GM18907 (cell line): ENCODE measurements around the gene MAMDC4.
"Not testable (repeated sequence)": the region's sequence is repeated elsewhere in the genome, so short reads cannot be mapped to it uniquely, and the experiment has no call there.

Experiments
- ATAC-seq: cut with Tn5 transposase; IDR thresholded peaks from one replicate; pipeline ENCODE4 v1.9.1; 2021; ENCODE audit warnings: mild to moderate bottlenecking, moderate library complexity; ENCODE audit not compliant: unreplicated experiment

The MAMDC4 gene

GRCh38 chr9:136824496-136825225 is 27.5 kb upstream of the MAMDC4 start:
- no peak for ATAC-seq

DNA sequence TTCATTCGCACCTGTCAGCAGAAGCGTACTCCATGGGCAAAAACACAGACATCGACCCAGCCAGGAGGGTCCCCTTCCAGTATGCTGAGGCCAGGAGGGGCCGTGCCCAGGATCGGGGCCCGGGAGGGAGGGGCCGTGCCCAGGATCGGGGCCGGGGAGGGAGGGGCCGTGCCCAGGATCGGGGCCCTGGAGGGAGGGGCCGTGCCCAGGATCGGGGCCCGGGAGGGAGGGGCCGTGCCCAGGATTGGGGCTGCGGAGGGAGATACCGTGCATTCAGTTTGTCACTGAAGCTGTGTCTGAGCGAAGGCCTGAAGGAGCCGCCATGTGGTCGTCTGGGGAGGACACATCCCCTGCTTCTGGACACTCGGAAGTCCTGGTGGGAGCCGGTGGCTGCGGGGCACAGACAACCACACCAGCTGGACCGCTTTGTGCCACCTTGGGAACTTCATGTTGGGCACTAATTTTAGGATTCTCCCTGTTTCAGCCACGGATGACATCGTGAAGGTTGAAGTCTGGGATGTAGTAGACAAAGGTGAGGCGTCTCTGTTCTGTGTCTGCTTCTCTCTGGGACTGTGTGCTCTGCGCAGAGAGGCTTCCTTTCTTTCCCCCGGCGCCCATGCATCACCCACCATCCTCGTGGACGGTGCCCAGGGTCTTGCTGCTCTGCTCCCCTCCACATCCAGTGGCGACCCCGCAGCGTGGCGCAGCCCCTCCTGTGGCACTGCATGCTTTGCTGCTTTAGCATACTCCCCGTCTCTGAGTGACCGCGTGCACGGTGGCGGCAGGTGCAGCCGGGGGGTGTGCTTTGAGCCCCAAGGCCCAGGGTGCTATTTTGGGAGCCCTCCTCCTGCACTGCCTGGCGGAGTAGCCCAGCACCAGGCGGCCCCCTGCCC is 26.6 kb upstream of the MAMDC4 start:
- ATAC-seq, result no peak

GRCh38 chr9:136826188-136826541 is 26.0 kb upstream of the MAMDC4 start:
- no peak for ATAC-seq

- ATAC-seq, result no peak
These were observed 25.2 kb upstream of the MAMDC4 start for GRCh38 chr9:136826703-136827582.

GRCh38 chr9:136827794-136828473 is 24.2 kb upstream of the MAMDC4 start:
- ATAC-seq, result no peak

DNA sequence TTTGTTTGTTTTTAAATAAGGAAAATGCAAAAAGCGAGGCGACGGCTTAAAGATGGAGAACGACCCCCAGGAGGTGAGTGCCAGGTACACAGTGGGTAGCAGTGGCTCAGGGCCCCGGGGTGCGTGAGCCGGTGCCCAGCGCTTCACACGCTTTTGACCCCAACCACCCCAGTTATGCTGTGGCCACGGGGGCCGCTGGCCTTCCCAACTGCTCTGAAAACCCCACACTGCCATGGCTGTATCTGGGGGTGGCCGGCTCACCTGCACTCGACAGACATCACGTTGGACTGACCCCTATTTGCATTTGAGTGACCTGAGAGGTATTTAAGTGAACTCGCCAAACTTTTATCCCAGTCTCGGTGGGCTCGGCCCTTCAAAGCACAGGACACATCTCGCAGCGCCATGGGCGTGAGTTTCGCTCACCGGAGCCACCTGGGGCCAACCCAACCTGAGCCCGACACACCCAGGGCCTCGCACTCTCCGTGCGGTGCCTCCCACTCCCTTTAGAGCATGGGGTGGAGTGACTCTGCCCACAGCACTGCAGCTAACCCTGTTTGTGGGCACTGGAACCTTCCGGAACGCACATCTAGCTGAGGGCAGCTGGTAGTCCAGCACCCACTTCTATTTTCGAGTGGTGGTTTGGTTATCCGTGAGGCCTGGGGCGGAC is 23.5 kb upstream of the MAMDC4 start:
- no peak for ATAC-seq

- ATAC-seq, result no peak
These were observed 22.7 kb upstream of the MAMDC4 start for GRCh38 chr9:136829412-136829811.

GRCh38 chr9:136829981-136830885 is 21.9 kb upstream of the MAMDC4 start:
- ATAC-seq, result no peak

GRCh38 chr9:136831002-136831719 is 21.0 kb upstream of the MAMDC4 start:
- ATAC-seq, result no peak

- ATAC-seq, result no peak
These were observed 20.4 kb upstream of the MAMDC4 start for GRCh38 chr9:136831720-136832104.

GRCh38 chr9:136832581-136832980 is 19.6 kb upstream of the MAMDC4 start:
- ATAC-seq, result no peak

- ATAC-seq, result not testable (repeated sequence)
These were observed 18.6 kb upstream of the MAMDC4 start for GRCh38 chr9:136833381-136834048.

DNA sequence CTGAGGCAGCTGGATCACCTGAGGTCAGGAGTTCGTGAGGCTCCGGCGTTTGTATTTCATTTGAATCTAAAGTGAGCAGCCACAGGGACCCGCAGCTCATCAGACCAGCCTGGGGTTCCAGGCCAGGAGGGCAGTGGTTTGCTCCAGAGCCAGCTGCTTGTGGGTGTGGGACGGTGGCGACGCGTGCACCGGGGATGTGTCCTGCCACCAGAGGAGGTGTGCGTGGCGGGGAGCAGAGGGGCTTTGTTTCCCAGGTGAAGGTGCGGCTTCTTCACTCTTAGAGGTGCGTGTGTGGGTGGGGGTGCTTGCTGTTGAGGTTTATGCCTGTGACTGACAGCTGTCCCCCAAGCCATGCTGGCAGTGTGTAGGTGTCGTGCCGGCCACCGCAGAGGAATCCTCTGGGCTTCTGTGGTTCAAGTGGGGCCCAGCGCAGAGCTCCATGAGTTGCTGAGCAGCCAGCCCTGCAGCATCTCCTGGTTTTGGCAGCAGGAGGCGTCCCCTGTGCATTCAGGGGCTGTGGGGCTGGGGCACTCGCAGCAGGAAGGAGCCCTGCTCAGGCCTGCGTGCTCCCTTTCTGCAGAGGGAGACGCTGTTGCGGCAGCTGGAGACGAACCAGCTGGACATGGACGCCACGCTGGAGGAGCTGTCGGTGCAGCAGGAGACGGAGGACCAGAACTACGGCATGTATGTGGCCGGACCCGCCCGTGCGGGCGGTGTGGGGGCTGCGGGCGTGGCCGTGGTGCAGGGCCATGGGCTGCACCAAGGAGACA is 16.8 kb upstream of the MAMDC4 start:
- ATAC-seq, result no peak

DNA sequence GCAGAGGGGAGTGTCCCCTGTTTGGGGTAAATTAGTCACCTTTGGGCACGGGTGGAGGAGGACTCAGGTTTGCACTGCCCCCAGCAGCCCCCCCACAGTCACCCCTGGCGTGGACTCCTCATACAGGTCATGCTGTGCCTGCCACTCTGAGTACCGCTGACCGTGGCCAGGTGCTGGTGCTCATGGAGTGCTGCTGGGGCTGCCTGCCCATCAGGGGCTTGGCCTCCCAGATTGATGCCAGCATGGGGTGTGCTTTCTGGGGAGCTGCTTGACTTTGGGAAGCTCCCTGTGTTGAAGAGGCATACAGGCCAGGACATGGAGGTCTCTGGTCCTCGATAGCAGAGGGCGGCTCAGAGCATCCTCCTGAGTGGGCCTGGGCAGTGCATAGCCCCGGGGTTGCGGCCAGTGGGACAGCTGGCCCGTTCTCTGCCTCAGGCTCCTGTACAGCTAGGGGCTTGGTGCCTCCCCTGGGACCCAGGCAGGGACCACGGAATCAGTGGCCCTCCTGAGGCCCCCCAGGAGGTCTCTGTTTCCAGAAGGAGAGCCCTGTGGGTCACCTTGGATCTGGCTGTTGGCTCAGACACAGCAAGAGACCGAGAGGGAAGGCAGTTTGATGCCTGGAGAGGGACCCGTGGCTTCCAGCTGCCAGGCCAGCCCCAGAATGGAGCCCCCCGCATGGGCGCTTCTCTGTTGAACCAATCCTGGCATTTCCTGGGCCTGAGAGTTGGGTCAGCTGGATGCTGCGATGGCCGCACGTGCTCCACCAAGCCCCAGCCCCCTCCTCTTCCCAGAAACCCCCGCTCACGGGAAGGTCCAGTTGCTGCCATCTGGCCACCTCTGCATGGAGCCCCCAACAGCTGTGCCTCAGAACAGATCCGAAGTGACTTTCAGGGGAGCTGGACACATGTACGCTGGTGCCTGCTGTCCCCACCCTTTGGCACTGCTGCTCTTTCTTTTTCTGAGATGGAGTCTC is 15.9 kb upstream of the MAMDC4 start:
- no peak for ATAC-seq

GRCh38 chr9:136837146-136837855 is 14.8 kb upstream of the MAMDC4 start:
- no peak for ATAC-seq
